GM12878 (cell line): ENCODE data around the gene TES. TPM values are rescaled to one million over a fixed set of nuclear protein-coding genes. Genes with fewer than 3 reads are reported as not detected.

Experiments
- ATAC-seq: fragments of 200-7000 bp; cut with Tn5 transposase; 3 replicates; pipeline ENCODE4 v1.9.1; 2020; ENCODE audit warnings: mild to moderate bottlenecking, moderate library complexity
- BruUV-seq: library from RNA; stranded (reverse); fragments of 400-500 nt; replicated peaks from 2 replicates; lab custom pipeline; 2021; lab: Mats Ljungman, UMichigan
- CTCF ChIA-PET: fragments of 300-600 bp; sonication (Branson Sonifier 250); formaldehyde crosslinking; extraction: SDS; loops from one replicate; lab custom pipeline; 2021; ENCODE audit warnings: inconsistent platforms; lab: Yijun Ruan, JAX
- POLR2A ChIA-PET: fragments of 350-600 bp; formaldehyde crosslinking; extraction: SDS; loops from one replicate; lab custom pipeline; 2021; ENCODE audit warnings: inconsistent platforms; lab: Charles Lee
- RAD21 ChIA-PET: fragments of 300-600 bp; sonication (Branson Sonifier 250); formaldehyde crosslinking; loops from one replicate; lab custom pipeline; 2023; ENCODE audit warnings: antibody characterized with exemption; ENCODE audit not compliant: unreplicated experiment; lab: Charles Lee
- SMC1A ChIA-PET: fragments of 300-600 bp; sonication (Branson Sonifier 250); formaldehyde crosslinking; loops from one replicate; lab custom pipeline; 2023; ENCODE audit not compliant: unreplicated experiment, uncharacterized antibody; lab: Charles Lee
- DNase-seq: peaks from one replicate; pipeline ENCODE4 v3.0.0-alpha.2; 2011; ENCODE audit warnings: low read depth, low spot score
- FAIRE-seq: peaks from 3 replicates; lab custom pipeline; 2011; peaks lifted over from hg19 to GRCh38; lab: Jason Lieb, UNC
- H2AFZ ChIP-seq: 2 replicates; pipeline ENCODE4 v1.6.0; 2011; ENCODE audit warnings: low read depth, low read length, control low read depth; ENCODE audit not compliant: control insufficient read depth
- H3K27ac ChIP-seq: 2 replicates; pipeline ENCODE4 v1.5.1; 2011; ENCODE audit warnings: control low read depth; ENCODE audit not compliant: control insufficient read depth, insufficient read depth
- H3K27me3 ChIP-seq, 2 experiments: replicated peaks in 1 of 2; 2 replicates each; pipeline versions ENCODE4 v1.6.0 to v1.6.1; 2011; ENCODE audit warnings: low read length in 1 of 2; ENCODE audit not compliant: control insufficient read depth in 2 of 2, insufficient read depth in 2 of 2
- H3K36me3 ChIP-seq, 2 experiments: 2 replicates each; pipeline ENCODE4 v1.5.1; 2011; ENCODE audit warnings: low read length in 1 of 2; ENCODE audit not compliant: control insufficient read depth in 2 of 2, insufficient read depth in 2 of 2
- H3K4me1 ChIP-seq: 2 replicates; pipeline ENCODE4 v1.6.1; 2011; ENCODE audit warnings: mild to moderate bottlenecking, low read length, moderate library complexity, mixed read lengths; ENCODE audit not compliant: control insufficient read depth, insufficient read depth
- H3K4me2 ChIP-seq: 2 replicates; pipeline ENCODE4 v1.6.0; 2011; ENCODE audit warnings: control low read depth; ENCODE audit not compliant: control insufficient read depth, insufficient read depth
- H3K4me3 ChIP-seq: fragments of 200-600 bp; sonication (generic); 2 replicates; pipeline ENCODE4 v1.5.1; 2016
- H3K79me2 ChIP-seq: 2 replicates; pipeline ENCODE4 v1.6.0; 2011; ENCODE audit warnings: low read length; ENCODE audit not compliant: control insufficient read depth, insufficient read depth
- H3K9ac ChIP-seq: 2 replicates; pipeline ENCODE4 v1.8.0; 2011; ENCODE audit warnings: low read length, control low read depth, mixed read lengths; ENCODE audit not compliant: control insufficient read depth, insufficient read depth
- H3K9me3 ChIP-seq: replicated peaks from 3 replicates; pipeline ENCODE4 v1.5.1; 2011; ENCODE audit warnings: mild to moderate bottlenecking, low read length; ENCODE audit not compliant: control insufficient read depth, insufficient read depth
- H4K20me1 ChIP-seq: 2 replicates; pipeline ENCODE4 v1.6.0; 2011; ENCODE audit not compliant: control insufficient read depth, insufficient read depth
- IKZF1 ChIP-seq: fragments of 450-650 bp; conservative IDR thresholded peaks from 2 replicates; pipeline ENCODE4 v1.6.1; 2017; ENCODE audit warnings: antibody characterized with exemption, mild to moderate bottlenecking
- IKZF2 ChIP-seq, 2 experiments: fragments of 450-650 bp; IDR thresholded peaks; 2 replicates each; pipeline ENCODE4 v1.6.1; 2017; ENCODE audit warnings: mild to moderate bottlenecking in 2 of 2, moderate library complexity in 2 of 2
- MTA2 ChIP-seq: fragments of 450-650 bp; IDR thresholded peaks from 2 replicates; pipeline ENCODE4 v1.6.1; 2016; ENCODE audit warnings: low read depth, mild to moderate bottlenecking, moderate library complexity
- RELB ChIP-seq: fragments of 450-650 bp; IDR thresholded peaks from 2 replicates; pipeline ENCODE4 v1.6.1; 2017; ENCODE audit warnings: low read depth, mild to moderate bottlenecking, moderate library complexity
- ZBTB40 ChIP-seq: fragments of 450-650 bp; IDR thresholded peaks from 2 replicates; pipeline ENCODE4 v1.6.1; 2016; ENCODE audit warnings: mild to moderate bottlenecking, moderate library complexity, borderline replicate concordance
- WGBS: methylation state at CpG from one replicate; pipeline ENCODE4 v1.1.6; 2016; ENCODE audit warnings: low lambda C conversion rate; ENCODE audit not compliant: insufficient replicate concordance, insufficient coverage; ENCODE audit errors: missing lambda C conversion rate; 5-methylcytosine and 5-hydroxymethylcytosine counted together
- in situ Hi-C: fragments of 300-500 bp; cut with MboI; formaldehyde crosslinking; loops from 9 replicates; pipeline ENCODE4 v1.14.3; 2018; ENCODE audit warnings: mixed read lengths
- intact Hi-C: fragments of 100-400 bp; cut with micrococcal nuclease; formaldehyde crosslinking; loops from one replicate; pipeline ENCODE4 v1.14.2; 2022; ENCODE audit not compliant: unreplicated experiment
- polyA plus RNA-seq, 11 experiments: library from polyadenylated mRNA; depleted of rRNA in 4 of 11; unstranded in 6 of 11; stranded (reverse) in 5 of 11; fragments of >200 nt; fragmentation: Nextera tagmentation in 4 of 11; fragmentation: Illumina TruSeq in 1 of 11; extraction: Ambion mirVana in 4 of 11; extraction: Trizol in 1 of 11; gene quantifications; 1 replicate in 1 of 11; 2 replicates in 10 of 11; pipeline versions ENCODE4 v1.2.1 to v1.2.3, GENCODE V29; 2011 to 2016; ENCODE audit warnings: inconsistent platforms in 2 of 11, missing spikeins in 2 of 11, low read depth in 1 of 11
- total RNA-seq, 4 experiments: library from RNA; depleted of rRNA in 3 of 4; stranded (reverse); fragments of >200 nt in 3 of 4; fragmentation: Illumina TruSeq in 1 of 4; extraction: Trizol in 1 of 4; gene quantifications; 2 replicates each; pipeline versions ENCODE4 v1.2.1 to v1.2.3, GENCODE V29; 2013 to 2021

Gene TES
- total and polyA plus RNA-seq, 10 of the 15 experiments (the other 5 are each of a cell fraction or from before 2014, with no cell fraction given) = 31.2 to 77.5 (median 59.2) TPM

DNA sequence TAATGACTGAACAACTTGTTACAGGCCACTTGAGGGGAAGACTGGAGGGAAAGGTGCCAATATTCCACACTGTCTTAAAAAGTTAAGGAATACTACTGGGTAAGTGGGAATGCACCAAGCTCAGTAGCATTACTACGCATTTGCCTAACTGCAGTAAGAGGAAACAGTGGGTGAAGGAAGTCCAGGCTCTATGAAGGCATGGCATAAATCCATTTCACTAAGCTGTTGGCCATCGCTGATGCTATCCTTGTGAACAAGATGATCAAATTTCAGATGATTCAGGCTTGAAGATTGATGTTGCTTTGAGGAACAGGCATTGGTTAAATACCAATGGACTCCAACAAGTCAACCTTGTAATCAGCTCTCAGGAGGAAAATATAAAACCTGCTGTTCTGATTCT, 44.2 kb upstream of the TES start:
- Histone ChIP-seq H3K79me2 (no peaks in the 10 kb centered on the region), H2AFZ (peak overlapping the region; percentile 41), H3K4me1 (peaks cover 46% of the 10 kb centered on the region), H3K4me3 (no peak overlapping the region), H3K4me2 (0 out of 2 replicates have a peak overlapping the region, but pooled peaks have one; percentile 5), H4K20me1 (no peaks in the 10 kb centered on the region), H3K9me3 (no peaks in the 10 kb centered on the region; the same call in 2 of the 3 replicates), H3K36me3 (no peaks in the 10 kb centered on the region), H3K27ac (peak overlapping the region; percentile 38), H3K27me3 (no peaks in the 10 kb centered on the region), H3K9ac (no peak overlapping the region)
- ChIA-PET CTCF (interaction anchor here (0.8 to 3.1 kb wide), 9 partner anchors 8 to 425 kb away, joined by 3 to 19 read pairs (median 5); no protein-coding TSS in a partner anchor), RAD21 (interaction anchor here (1.4 to 2.0 kb wide), 4 partner anchors 14 to 70 kb away, joined by 4 to 7 read pairs (median 7); partner anchors contain the start of gene TES), SMC1A (interaction anchor here (1.2 to 2.2 kb wide), 8 partner anchors 10 to 425 kb away, joined by 3 to 11 read pairs (median 4); no protein-coding TSS in a partner anchor), POLR2A (no interaction called here)
- TF ChIP-seq RELB (0 out of 2 replicates have a peak, but pooled peaks have one; percentile 11), ZBTB40 (no peak), MTA2 (no peak), IKZF1 (0 out of 2 replicates have a peak, but pooled peaks have one; percentile 33), IKZF2 (IDR thresholded peaks at IDR 0.05) (0 out of 4 replicates have a peak, but pooled peaks of 1 of the 2 experiments have one; percentile 16)
- DNase-seq (no peak), ATAC-seq (no peak), FAIRE-seq (no peak)
- no TSS peak for BruUV-seq
- in situ Hi-C loops = no loop called here
- intact Hi-C loops = no loop called here
- WGBS = 98% methylated on average over 2 of the region's 2 CpGs
